DMS114 treated with DMSO at 0.1 percent for 48 hours (cell line): ENCODE measurements around the gene TPRX2.
A peak's percentile ranks its signal among the peaks of the same experiment; 100 is the strongest.
"Not testable (repeated sequence)": the region's sequence is repeated elsewhere in the genome, so short reads cannot be mapped to it uniquely, and the experiment has no call there.

Experiments used
- DNase-seq: peaks from one replicate; lab custom pipeline; 2025; ENCODE audit not compliant: unreplicated experiment; lab: John Stamatoyannopoulos, UW

The TPRX2 gene

GRCh38 chr19:47860602-47861297 lies 1.7 kb downstream of the TPRX2 start:
- DNase-seq: no peak

DNA sequence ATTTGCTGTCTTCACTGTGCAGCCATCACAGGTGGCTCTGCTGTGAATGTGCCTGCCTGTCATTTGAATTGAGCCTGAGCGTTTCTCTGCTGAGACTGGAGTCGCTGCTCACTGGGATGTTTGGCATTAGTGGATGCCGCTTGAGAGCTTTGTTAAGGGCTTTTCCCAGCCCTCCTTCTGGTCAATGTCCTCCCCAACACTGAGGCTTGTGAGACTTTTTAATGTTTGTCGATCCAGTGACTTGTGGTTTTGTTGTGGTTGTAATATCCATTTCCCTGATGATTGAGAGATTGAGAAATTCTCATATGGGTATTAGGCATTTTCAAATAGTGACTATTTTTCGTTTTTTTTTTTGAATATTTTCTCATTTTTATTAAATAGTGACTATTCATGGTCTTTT lies 2.6 kb downstream of the TPRX2 start:
- no peak for DNase-seq

DNA sequence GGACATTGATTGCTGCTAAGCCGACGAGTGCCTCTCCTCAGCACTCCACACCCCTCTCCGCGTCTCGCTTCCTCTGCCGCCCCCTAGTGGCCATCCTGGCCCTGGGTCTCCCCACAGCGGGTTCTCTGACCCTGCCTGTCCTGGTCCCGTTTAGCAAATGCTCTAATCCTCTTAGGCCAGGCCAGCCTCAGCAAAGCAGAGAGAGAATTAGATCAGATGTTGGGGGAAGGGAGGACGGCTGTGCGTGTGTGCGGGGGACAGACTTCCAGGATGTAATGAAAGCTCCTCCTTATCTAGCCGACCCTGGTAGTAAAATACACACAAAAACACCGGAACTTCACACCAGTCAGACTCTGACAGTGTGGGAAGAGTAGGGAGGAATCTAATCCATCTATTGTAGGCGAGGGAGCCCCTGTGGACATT lies 4.5 kb downstream of the TPRX2 start:
- peak; percentile 57 for DNase-seq

- DNase-seq: no peak
Measured at GRCh38 chr19:47865166-47865565, 6.1 kb downstream of the TPRX2 start.

- DNase-seq: no peak
Measured at GRCh38 chr19:47878906-47879305, 19.9 kb downstream of the TPRX2 start.

GRCh38 chr19:47879385-47879784 lies 20.4 kb downstream of the TPRX2 start:
- DNase-seq: not testable (repeated sequence)

GRCh38 chr19:47881757-47882156 lies 22.7 kb downstream of the TPRX2 start:
- no peak for DNase-seq

DNA sequence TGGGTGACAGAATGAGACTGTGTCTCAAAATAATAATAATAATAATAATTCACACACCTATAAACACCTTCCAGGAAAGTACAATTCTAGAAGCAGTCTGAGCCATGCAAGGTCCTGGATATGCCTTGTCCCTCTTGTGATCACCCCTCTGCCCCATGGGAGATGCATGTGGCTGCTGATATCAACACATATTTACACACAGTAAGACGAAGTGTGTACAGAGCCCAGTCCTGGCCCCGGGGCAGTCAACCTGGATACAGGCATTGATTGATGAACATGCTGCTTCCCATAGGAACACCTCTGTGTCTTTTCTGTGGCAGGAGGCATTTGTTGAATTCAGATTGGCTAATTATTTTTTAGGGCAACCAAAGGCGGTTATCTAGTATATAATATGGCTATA lies 23.9 kb downstream of the TPRX2 start:
- DNase-seq: no peak

DNA sequence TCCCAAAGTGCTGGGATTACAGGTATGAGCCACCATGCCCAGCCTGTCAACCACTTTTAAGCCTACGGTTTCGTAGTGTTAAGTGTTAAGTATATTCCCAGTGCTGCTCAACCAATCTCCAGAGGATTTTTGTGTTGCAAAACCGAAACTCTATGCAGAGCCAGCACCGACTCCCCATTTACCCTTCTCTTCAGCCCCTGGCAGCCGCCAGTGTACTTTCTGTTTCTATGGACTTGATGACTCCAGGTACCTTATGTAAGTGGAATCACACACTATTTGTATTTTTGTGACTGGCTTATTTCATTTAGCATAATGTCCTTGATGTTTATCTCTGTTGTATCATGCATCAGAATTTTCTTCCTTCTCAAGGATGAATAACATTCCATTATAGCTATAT lies 26.0 kb downstream of the TPRX2 start:
- no peak for DNase-seq

DNA sequence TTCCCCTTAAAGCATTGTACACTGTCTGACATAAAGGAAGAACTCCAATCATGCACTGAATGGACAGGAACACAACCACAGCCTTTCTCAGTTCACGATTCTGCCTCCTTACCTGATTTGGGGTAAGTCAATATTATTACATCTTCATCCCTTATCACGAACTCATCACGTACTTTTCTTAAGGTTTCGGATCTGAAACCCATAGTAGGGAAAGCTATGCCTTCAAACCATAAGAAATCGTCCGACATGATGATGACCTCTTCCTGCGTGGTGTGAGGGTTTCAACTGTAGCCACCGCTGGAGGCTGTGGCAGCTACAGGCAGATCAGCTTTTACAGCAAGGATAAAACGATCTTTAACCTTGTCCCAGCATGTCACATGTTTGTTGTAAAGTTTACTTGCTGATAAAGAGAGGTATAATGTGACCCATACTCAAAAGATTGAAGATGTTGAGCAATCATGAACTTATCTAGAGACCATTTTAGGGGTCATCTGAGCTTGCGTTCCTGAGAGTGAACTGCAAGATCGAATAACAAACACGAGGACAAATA lies 27.1 kb downstream of the TPRX2 start, which contains the start of gene SULT2A1:
Gene SULT2A1 (minus strand): TSS at position 306 of the 550 bp plus-strand sequence. CDS start 58 bp downstream, at position 248.
- no peak for DNase-seq

GRCh38 chr19:47890865-47891621 lies 32.0 kb downstream of the TPRX2 start:
- DNase-seq: no peak

DNA sequence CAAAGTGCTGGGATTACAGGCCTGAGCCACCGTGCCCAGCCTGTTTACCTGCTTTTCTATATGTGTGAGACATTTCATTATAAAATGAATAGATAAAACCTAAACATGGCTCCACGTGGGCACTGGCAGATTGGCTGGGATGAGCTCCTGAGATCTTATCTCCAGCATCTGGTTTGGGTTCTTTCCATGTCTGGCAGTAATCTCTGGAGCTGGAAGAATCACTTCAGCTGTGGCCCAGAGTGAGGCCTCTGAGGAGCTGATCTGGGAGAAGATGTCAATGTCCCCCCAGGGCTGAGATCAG lies 32.5 kb downstream of the TPRX2 start:
- DNase-seq: no peak

- no peak for DNase-seq
Measured at GRCh38 chr19:47891923-47892666, 33.1 kb downstream of the TPRX2 start.

DNA sequence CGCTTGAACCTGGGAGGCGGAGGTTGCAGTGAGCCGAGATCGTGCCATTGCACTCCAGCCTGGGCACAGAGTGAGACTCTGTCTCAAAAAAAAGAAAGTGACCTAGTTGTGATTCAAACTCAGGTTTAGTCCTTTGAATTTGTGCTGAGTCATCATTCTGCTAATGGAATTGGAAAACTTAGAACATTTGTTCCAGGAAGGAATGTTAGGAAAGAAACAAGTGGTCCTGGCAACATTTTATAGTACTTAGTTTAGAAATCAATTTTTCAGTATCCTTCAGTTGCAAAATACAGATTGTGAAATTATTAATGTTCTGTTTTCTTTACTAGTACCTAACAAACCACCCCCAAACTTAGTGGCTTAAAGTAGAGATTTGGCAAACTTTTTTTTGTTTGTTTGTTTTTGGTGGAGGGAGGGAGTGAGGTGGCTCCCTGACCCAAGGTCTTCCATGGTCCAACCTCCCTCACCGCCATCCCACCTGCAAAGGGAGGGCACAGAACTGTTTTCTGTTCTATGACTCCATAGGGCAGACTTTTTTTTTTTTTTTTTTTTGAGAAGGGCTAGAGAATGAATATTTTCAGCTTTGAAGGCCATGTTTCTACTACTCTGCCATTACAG lies 36.2 kb downstream of the TPRX2 start:
- DNase-seq: no peak

DNA sequence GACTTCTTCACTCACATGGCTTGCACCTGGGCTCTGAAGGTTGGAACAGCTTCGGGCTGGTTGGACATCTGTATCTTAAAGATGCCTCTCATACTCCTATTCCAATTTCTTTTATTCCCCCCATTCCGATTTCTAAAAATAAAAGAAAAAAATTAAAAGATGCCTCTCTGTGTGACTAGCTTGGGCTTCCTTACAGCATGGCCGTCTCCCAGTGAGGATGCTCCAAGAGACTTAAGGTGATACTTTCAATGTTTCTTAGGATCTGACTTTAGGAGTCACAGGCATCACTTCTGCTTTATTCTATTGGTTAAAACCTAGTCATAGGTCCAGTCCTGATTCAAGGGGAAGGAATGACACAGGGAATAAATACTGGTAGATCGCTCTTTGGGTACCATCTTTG lies 37.0 kb downstream of the TPRX2 start:
- DNase-seq: no peak

- DNase-seq: no peak
Measured at GRCh38 chr19:47896773-47897172, 37.7 kb downstream of the TPRX2 start.

DNA sequence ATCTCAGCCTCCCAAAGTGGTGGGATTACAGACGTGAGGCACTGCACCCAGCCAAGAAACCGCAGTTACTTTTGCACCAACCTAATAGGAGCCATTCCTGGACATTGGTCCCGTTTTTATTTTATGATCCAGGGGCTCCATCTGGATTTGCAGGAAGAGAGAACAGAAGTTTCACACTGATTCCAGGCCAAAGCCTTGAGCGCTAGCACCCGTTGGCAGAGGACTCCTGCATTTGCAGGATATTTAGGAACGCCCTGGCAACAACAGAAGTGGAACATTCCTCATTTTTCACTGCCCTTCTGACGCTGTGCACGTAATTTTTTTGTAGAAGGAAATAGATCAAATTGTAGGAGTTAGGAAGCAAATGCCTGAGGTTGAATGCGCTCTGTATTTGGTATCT lies 38.8 kb downstream of the TPRX2 start:
- no peak for DNase-seq

- DNase-seq: no peak
Measured at GRCh38 chr19:47899335-47899734, 40.3 kb downstream of the TPRX2 start.

GRCh38 chr19:47901370-47901769 lies 42.3 kb downstream of the TPRX2 start:
- DNase-seq: no peak

- not testable (repeated sequence) for DNase-seq
Measured at GRCh38 chr19:47909350-47909749, 50.3 kb downstream of the TPRX2 start.

- DNase-seq: not testable (repeated sequence)
Measured at GRCh38 chr19:47910191-47910590, 51.2 kb downstream of the TPRX2 start.
